Omental fat pad (tissue), 4 donors: Measurements from ENCODE around the gene EML5. TPM values are rescaled to one million over a fixed set of nuclear protein-coding genes. Genes with fewer than 3 reads are reported as not detected.
"Not testable (repeated sequence)": the region's sequence is repeated elsewhere in the genome, so short reads cannot be mapped to it uniquely, and the experiment has no call there.

Experiments
- ATAC-seq: fragments of 150-250 bp; one replicate; pipeline ENCODE4 v1.9.1; 2016; ENCODE audit warnings: mild to moderate bottlenecking, moderate library complexity; ENCODE audit not compliant: low FRiP score
- DNase-seq: peaks from one replicate; pipeline ENCODE4 v3.0.0-alpha.2; 2019; ENCODE audit warnings: low spot score
- total RNA-seq, 4 donors: library from RNA; depleted of rRNA; stranded (reverse); fragments of >200 nt; gene quantifications; one replicate each; pipeline ENCODE4 v1.1.0, GENCODE V29; 2016
- TF ChIP-seq, protein P1 (sequence below), 3 donors: fragments of 450-650 bp; IDR thresholded peaks; one replicate each; pipeline ENCODE4 v1.5.1; 2016 to 2017; ENCODE audit warnings: antibody characterized with exemption in 3 of 3, mild to moderate bottlenecking in 3 of 3, moderate library complexity in 2 of 3

EML5 gene
- total RNA-seq, 4 donors from 2014 or later: 0.36 to 0.63 (median 0.47) TPM

GRCh38 chr14:88824314-88825077 lies 31.7 kb upstream of the EML5 start, which contains the start of gene TTC8:
TSS of gene TTC8 (plus strand) at chr14:88824651. CDS start at chr14:88824708, 57 bp downstream.
- peak; percentile 99 for ATAC-seq
- DNase-seq: peak; percentile 40
- TF ChIP-seq, protein P1, sequence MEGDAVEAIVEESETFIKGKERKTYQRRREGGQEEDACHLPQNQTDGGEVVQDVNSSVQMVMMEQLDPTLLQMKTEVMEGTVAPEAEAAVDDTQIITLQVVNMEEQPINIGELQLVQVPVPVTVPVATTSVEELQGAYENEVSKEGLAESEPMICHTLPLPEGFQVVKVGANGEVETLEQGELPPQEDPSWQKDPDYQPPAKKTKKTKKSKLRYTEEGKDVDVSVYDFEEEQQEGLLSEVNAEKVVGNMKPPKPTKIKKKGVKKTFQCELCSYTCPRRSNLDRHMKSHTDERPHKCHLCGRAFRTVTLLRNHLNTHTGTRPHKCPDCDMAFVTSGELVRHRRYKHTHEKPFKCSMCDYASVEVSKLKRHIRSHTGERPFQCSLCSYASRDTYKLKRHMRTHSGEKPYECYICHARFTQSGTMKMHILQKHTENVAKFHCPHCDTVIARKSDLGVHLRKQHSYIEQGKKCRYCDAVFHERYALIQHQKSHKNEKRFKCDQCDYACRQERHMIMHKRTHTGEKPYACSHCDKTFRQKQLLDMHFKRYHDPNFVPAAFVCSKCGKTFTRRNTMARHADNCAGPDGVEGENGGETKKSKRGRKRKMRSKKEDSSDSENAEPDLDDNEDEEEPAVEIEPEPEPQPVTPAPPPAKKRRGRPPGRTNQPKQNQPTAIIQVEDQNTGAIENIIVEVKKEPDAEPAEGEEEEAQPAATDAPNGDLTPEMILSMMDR (IDR thresholded peaks at IDR 0.05): no peak

DNA sequence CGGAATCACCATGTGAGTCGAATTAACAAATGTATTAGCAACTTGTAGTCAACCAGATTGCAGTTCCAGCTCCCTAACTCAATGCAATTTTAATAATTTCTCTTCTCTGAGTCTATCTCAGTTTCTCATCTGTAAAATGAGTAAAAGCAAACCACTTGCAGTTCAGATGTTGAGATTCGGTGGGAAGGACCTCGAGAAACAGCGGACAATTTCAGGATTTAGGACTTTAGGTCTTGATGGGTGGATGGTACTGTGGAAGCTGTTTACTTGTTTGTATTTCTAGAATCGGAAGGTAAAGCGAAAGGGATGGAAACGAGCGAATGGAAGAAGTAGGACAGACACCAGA lies 31.2 kb upstream of the EML5 start:
- no peak for DNase-seq
- peak; percentile 6 for ATAC-seq
- TF ChIP-seq, protein P1 (IDR thresholded peaks at IDR 0.05): no peak

- TF ChIP-seq, protein P1 (IDR thresholded peaks at IDR 0.05): no peak
- DNase-seq (no peak), ATAC-seq (no peak)
Observed at GRCh38 chr14:88821888-88822287, 29.1 kb upstream of the EML5 start.

DNA sequence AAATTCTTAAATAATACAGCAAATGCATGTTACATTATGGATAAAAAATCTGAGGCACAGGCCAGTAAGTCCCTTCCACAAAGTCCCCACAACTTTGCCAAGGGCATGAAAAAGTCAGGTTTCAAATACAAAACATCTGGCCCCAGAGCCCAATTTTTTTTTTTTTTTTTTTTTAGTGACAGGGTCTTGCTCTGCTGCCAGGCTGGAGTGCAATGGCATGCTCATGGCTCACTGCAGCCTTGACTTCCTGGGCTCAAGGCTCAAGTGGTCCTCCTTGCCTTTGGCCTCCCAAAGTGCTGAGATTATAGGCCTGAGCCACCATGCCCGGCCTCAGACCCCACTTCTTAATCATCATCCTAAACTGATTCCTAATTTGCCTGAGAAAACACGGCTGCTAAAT lies 28.6 kb upstream of the EML5 start:
- ATAC-seq (no peak), DNase-seq (no peak)
- TF ChIP-seq, protein P1 (IDR thresholded peaks at IDR 0.05): no peak

DNA sequence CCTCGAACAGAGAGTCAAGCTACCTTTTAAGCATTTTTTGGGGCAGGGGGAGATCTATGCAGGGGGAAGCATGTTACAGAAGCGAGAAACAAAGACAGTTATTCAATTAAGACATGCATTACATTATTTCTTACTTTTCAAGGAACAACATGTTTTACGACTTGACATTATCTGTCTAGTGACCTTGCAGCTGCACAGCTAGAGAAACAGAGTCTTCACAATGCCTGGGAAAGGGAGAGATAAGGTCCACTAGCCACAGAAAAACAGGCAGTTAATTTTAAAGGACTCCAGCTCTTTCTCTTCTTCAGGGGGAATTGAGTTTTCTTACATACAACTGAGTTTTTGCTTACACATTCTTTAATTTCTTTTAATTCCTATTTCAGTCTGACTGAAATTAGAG lies 26.9 kb upstream of the EML5 start:
- ATAC-seq, DNase-seq: not testable (repeated sequence)

DNA sequence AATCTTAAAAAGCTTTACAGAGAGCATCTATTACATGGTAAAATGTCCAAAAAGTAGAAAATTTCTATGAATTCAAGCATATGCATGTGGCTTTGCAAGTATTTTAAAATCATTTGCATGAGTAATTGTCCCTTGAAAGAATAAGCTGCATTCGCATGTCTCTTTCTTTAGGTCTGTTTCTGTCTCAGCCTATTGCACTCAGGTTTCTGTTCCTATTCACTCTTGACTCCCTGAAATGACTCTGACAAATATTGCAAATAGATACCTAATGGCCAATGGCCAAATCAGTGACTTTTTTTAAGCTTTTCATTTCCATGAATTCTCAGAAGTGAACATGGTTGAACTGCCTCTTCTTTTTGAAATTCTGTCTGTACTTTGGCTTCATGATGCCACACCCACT lies 25.3 kb upstream of the EML5 start:
- TF ChIP-seq, protein P1 (IDR thresholded peaks at IDR 0.05): no peak
- ATAC-seq: no peak
- no peak for DNase-seq

- no peak for DNase-seq
- TF ChIP-seq, protein P1 (IDR thresholded peaks at IDR 0.05): no peak
- ATAC-seq: no peak
Observed at GRCh38 chr14:88815980-88816379, 23.2 kb upstream of the EML5 start.
